CD4-positive, alpha-beta T cell treated with Interleukin-17A for 4 hours (primary cell): Measurements from ENCODE around the gene PCDH9.
"Not testable (repeated sequence)": the region's sequence is repeated elsewhere in the genome, so short reads cannot be mapped to it uniquely, and the experiment has no call there.

Experiments
- DNase-seq: peaks from one replicate; pipeline ENCODE4 v3.0.0-alpha.2; 2020; ENCODE audit warnings: mixed read lengths

The PCDH9 gene

DNA sequence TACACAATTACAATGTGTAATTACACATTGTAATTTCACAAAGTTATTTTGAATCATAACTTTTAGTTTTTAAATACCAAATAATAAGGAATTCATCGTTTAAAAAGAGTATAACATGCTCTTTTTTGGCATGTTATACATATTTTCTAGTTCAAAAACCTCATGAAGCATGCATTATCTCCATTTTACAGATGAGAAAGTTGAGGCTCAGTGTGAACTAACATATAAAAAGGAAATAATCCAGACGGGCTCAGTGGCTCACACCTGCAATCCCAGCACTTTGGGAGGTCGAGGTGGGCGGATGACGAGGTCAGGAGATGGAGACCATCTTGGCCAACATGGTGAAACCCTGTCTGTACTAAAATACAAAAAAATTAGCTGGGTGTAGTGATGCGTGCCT, 107.9 kb downstream of the PCDH9 start:
- no peak for DNase-seq

DNA sequence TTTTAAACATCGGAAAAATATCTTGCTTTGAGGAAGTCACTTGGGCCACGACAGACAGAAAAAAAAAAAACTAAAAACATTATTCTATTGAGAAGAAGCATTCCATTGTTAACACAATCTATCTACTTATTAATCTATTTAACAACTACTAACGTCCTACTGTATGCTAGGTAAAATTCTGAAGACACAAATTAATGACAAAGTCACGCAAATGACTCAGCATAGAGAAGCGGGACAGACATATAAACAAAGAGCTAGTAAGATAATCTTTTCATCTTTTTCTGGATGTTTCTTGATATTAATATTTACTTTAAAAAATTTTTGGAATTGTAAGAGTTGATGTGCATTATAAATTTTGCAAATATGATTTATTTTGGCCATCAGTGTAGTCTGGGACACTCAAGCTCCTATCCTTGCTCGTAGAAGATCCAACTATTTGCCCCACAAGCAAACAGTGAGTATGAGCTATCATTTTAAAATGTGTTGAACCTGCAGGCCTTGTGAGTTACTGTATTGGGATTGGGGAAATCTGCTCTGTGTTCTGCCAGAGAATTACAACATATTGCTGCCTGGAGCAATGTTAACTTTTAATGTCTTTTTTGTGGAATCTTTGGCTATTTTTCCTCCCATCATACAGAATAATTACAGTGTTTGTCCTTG, 109.1 kb downstream of the PCDH9 start:
- DNase-seq, result no peak

DNA sequence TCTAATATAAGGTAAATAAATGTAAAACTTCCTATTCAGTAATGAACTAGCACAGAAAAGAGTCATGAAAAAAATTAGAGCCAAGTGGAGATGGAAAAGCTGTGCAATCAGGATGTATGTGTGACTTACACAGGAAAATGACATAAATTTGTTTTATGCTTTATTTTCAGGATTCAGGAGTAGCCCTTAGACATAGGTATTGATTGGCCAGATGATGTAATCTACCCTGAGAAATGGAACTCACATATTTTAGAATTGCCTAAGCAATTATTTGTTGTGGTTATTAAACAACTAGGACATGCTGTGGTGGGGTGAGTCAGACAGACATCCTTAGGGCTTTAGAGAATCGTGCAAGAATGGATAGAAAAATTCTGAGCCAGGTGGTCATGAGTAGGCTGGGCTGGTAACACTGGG, 110.6 kb downstream of the PCDH9 start:
- no peak for DNase-seq

DNA sequence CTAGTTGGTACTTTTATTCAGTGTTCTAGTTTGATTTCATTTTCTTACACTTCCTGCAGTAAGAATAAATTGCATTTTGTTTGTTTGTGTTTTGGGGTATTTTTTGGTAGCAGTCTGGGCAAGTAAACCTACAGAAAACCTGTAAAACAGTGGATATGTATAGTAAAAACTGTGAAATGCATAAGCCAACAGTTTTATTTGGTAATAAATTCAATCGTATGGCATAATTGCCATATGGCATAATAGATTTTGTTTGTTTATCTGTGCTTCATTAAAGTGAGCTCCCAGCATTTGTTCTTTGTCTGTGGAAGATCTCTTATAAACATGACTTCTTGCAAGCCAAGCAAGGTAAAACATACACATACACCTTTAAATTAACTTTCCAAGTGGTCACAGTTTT, 111.9 kb downstream of the PCDH9 start:
- no peak for DNase-seq

DNA sequence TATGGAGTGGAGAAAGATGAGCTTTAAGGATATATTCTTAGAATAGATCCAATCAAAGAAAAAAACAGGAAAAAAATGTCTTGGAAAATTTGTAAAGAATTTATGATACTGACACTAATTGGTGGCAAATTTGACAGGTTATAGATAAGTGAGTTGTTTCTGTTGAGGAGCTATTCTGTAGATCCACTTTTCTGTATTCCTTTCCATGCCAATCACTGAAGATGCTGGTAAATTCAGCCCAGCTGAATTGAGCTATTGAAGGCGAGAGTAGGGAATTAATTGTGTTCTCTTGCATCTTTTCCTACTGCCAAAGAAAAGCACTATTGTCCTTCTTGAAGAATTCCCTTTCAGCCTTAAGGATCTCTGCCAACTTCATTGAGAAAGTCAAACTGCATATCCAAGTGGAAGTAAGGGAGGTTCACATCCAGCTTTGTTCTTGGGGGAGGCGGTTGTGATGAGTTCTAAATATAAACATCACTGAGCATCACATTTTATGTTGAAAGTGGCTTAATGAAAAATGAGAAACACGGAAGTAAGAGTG, 113.1 kb downstream of the PCDH9 start:
- no peak for DNase-seq

DNA sequence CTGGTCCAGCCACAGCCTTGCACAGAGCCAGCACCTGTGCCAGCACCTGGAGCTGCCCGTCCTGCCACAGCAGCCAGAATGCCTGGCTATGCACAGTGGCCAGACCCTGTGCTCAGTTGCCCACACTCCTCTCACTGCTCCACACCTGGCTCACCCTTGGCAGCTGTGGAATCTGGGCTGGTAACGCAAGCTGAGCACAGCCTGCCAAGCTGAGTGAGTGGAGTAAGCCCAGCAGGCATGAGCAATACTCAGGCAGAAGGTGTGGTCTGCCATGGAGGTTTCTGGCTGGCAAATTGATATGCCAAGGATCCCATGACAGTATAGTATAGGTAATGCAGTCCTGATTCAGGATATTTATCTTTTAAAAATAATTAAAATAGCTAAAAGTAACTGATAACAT, 122.2 kb downstream of the PCDH9 start:
- no peak for DNase-seq

DNA sequence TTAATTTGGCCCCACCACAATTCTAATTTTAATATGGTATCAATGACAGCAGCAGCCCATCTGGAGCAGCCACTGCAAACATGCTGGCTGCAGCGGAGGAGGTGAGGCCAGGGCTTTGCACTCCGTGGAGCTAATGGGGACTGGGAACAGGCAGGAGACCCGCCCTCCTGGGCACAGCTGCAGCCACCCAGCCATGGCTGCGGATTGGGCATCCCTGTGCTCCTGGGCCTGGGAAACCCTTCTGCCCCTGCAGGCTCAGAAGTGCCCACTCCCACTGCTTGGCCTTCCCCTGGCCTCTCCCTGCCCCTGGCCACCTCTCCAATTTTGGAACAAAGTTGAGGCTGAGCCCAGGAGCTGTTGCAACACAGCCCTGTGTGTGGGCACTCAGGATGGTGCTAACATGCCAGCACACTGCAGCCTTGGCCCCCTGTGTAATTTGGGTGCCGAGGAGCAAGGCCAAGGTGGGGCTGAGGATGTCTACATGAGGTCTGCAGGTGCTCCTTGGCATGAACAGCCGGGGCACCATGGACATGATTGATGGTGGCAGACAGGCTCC, 123.6 kb downstream of the PCDH9 start:
- DNase-seq, result no peak

DNA sequence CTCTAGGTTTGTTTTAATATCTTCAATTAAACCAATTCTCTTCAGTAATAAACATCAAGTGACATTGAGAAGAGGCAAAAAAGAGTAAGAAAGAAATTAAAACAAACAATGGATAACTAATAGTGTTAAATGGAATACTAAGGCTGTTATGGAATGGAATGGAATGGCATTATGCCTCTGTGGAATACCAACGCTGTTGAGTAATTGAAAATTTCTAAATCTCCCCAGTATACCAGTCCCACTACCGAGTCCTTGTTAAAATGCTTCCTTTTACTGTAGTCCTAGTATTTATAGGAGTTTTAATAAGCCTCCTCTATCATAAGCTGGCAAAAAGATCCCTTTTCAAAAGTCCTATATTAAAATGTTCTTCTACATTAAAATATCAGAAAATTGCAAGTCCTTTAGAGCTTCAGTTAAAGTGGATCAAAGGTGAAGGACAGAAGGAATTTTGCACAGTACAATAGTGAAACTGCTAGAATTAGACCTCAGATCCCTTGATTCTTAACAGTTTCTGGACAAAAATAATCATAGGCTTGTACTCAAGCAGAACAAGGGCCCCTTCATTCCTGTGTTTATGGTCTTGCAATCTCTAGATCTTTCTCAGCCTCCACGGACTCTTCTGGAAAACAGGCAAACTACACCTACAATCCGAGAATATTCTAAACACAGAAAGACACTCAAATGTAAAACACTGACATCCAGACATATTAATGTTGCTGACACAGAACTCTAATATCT, 128.2 kb downstream of the PCDH9 start:
- no peak for DNase-seq

DNA sequence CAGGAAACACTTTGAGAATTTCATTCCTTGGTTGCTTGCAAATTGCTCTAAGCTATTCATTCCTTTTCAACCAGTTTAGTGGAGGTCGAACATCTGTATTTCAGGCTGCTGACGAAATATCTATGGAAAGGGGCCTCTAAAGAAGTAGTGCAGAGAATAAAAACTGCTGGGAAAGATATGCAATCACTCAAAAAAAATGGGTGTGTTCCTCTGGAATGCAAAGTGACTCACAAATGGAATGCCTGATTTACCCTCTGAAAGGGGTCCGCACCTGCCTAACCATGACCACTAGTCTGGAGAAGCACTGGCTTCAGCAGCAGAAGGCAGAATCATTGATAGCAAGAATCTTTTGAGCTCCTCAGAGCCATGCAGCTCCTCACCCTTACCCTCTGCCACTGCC, 129.4 kb downstream of the PCDH9 start:
- no peak for DNase-seq

DNA sequence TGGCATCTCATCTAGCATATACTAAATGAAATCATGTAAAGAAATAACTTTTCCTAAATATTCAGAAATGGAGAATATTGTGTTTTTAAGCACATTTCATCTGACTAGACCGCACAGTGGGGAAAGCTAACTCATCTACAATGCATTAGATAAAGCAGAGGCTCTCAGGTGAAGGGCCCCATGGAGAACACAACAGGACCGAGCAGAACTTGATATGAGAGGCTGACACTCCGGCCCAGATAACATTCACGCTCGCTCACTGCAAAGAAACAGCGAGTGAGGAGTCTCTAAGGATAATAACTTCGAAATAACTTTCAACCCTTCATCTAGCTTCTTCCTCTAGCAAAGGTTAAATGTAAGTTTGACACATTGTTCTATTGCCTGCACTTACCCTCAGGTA, 130.6 kb downstream of the PCDH9 start:
- DNase-seq, result no peak

DNA sequence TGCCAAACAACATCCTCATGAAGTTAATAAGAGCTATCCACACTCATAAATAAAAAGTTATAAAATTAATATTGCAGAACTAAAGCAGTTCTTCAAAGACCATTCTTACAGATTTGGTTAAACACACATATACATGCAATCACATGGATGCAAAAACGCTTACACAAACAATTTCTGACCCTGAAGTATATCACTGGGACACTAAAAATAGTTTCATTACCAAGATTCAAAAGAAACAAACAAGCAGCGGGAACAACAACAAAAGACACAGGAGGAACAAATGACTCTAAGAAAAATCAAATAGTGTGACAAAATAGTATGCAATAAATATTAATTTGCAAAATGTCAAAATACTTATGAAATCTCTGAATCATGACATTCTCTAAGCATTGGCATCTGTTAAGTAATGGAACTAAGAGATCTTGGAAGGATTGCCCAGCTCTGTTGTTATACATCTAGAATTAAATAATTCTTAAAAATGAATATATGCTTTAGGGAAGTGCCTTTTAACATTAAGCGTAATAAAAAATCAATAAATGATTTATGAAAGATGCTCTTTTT, 132.2 kb downstream of the PCDH9 start:
- no peak for DNase-seq

DNA sequence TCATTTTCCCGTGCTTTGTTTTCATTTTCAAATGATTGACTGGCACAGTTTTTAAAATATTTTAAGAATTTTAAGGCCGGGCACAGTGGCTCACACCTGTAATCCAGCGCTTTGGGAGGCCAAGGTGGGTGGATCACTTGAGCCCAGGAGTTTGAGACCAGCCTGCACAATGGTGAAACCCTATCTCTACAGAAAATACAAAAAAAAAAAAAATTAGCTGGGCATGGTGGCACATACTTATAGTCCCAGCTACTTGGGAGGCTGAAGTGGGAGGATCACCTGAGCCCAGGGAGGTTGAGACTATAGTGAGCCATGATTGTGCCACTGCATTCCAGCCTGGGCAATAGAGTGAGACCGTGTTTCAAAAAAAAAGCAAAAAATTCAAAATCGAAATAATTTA, 133.2 kb downstream of the PCDH9 start:
- DNase-seq, result not testable (repeated sequence)

DNA sequence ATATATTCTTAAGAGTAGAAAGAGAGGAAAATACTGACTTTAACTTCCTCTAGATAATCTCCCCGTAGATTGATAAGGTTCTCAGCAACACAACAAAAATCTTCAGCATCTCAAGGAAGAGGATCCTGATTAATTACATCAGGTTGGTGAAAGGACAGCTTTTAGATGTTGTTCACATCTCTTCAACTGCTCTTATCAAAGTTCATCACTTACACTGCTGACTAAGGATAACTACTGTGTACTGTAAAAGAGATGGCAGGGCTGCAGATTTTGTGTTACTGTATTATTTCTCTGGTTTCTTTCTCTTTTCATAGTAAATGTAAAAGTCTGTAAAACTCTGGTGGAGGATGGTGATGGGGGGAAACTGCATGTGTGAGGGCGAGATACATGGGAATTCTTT, 133.7 kb downstream of the PCDH9 start:
- no peak for DNase-seq

DNA sequence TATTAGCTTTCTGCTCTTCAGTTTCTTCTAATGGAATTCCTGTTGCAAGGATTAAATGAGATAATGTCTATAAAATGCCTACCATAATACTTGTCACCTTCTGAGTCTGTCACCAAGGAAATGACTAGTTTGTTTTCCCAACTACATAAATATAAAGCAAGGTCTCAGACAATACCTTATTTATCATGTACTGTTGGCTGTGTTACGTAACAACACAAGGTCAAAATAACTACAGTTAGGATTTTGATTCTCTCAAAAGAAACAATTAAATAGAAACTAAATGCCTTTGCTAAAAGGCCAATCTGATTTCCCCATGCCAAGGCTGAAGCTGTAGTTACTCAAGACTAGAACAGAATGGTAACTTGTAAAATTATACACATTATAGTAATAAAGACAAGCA, 134.5 kb downstream of the PCDH9 start:
- no peak for DNase-seq

DNA sequence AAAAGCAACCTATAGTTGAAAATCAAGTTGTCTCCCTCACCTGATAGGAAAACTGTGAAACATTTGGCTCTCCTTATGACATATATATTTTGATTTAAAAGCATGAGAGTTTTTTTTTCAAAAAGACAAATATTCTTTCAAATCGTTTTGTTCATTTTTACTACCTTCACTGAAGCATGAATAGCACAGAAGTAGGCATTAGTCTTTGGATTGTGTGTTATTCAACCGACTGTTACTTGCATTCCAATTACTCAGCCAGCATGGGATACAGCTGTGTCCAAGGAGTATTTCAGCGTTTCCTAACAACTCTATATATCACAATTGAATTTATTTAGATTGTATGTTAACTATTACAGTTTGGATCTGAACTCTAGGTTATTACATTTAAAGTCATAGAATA, 135.2 kb downstream of the PCDH9 start:
- no peak for DNase-seq

DNA sequence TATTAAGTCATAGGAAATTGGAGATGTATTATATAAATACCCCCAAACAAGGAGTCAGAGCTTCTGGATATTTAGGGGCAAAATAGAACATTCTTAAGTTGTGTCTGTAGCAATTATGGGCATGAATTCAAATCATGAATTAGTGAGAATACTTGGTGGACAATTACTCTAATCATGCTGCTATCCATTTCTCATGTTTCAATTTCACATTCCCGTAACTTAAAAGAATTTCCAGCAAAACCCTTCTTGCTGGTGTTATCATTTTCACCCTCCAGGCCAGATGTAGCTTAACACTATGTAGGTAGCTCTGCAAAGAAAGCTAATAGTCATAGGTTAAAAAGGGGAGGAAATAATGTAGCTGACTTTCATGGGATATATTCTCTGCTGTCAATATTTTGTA, 136.1 kb downstream of the PCDH9 start:
- no peak for DNase-seq

DNA sequence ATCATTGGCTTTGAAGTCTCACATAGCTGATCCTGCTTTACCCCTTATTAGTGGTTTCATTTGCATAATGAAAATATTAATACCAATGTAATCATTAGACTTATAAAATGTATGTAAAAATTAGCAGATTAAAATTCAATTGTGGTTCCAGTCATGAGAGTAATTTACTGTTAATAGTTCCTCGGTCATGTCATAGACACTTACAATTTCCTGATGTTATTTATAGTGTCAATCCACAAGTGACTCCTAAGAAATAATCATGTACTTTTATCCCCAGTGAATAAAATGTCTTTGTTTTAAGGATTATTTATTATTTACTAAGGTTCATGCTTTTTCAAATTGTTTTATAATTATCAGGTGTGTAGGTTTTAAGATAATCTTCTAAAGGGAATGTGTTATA, 138.5 kb downstream of the PCDH9 start:
- DNase-seq, result no peak

DNA sequence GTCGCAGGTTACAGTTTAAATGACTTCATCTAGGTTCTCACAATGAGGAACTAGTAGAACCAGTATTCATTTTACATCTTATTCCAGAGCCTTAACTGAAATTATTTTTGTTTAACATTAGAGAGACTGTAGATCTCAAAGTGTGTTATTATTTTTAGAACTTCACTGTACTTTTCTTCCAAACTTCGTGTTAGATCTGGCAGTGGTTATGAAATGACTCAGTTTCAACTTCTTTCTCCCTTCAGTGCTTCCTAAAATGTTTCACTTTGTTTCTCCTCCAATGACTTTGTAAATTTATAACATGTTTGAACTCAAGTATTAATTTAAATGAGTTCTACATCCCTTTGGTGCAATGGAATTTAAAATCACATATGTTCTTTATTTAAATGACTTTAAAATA, 139.3 kb downstream of the PCDH9 start:
- no peak for DNase-seq

DNA sequence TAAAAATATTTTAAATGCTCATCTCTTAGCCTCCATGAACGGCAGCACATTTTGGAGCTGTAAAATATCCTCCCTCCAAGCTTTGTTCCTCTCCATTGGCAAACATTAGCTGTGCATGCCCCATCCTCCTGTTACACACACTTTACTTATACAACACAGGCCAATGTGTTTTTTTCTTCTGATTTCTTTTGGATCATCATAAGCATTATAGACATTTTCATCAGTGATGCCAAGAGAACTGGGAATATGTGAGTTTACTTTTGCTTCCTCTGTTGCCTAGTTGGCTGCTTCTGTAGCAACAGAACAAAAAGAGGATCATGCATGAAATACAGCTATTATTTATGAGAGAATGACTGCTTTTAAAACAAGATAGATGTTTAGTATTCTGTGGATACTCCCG, 142.6 kb downstream of the PCDH9 start:
- no peak for DNase-seq

DNA sequence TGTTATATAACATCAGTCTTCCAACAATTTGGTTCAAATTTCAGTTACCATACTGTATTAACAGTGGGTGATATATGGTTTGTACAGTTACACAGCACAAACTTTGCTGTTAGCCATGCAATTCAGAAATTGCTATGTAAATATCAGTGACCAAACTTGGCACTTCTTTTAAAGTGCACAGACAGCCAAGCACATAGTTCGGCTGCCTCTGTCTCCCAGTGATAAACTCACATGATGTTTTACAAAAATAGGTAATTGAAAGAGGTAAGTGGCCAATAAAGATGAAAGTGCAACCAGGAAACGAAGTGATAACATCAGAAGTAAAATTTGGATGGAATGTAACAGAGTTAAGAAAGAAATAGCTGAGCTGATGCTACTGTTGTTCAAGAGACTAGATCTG, 143.9 kb downstream of the PCDH9 start:
- no peak for DNase-seq

DNA sequence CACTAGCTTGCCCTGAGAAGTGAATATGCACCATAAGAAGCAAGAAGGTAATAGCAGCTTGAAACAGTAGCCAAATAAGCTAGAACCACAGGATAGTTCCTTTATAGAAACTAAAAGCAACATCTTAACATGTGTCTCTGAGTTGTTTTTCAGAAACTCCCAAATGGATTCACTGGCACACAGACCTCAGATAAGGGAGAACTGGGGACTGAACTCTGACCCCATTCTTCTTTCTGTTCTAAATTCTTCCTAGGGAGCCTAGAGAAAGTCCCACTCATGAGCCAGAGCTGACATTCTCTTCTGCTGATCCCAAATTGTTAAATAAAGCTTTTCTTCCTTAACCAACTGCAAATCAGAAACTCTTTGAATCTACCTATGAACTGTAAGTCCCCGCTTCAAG, 146.1 kb downstream of the PCDH9 start:
- no peak for DNase-seq

DNA sequence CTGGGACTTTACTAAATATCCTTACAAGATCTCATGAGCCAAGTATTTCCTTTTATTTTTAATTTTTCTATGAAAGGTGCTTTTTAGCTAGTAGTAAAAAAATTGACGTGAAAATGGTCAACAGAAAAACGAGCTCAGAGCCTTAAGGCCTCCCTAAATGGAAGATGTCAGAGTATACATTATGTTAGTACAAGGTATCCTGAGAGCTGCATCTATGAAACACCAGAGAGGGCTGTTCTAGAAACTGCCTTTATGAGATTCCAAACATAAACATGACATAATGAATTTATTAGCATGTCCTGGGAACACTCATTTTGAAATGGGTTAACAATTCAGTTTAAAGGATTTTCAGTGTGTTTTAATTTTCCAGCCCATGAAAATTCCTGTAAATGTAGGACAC, 146.6 kb downstream of the PCDH9 start:
- no peak for DNase-seq

DNA sequence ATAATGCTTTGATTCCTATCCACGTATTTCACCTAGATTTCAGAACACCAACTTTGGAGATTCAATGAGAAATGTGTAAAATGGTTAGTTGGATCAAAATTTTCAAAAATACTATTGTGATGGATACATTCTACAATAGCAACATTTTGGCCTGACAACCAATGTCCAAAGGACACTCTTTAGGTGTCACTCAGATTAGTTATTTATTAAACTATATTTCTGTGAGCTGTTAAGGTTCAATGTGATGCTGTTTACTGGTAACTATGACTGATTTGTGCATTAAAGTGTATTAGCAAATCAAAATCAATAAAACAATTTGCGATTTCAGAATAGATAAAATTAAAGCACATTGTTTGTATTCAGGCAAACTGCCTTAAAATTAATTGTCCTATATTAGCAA, 149.8 kb downstream of the PCDH9 start:
- no peak for DNase-seq

DNA sequence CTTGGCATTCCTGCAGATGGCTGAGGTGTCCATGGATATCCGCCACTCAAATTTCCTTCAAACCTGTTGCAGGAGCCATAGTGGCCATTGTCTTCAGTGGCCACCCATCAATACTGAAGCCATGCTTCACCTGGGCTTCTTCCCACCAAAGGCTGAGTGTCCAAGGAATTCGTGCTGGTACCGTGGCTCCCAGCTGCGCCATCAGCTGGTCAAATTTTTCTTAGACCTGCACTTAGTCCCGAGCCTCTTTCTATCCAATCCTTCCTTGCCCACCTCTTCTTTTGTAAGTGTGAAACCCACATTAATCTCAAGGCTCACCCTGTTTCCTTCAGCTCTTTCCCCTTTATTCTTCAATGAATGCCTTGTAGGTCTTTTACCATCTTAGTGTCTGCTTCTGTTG, 152.1 kb downstream of the PCDH9 start:
- no peak for DNase-seq
